DOHH2 (cell line): ENCODE data around the gene EFNA3.
A peak's percentile ranks its signal among the peaks of the same experiment; 100 is the strongest.

Experiments
- H3F3A ChIP-seq: fragments of 200-600 bp; sonication (generic), shearing (Covaris generic); 2 replicates; pipeline ENCODE4 v1.6.0; 2016; ENCODE audit warnings: antibody characterized with exemption, mild to moderate bottlenecking; ENCODE audit not compliant: control insufficient read depth, insufficient read depth
- H3K27ac ChIP-seq: fragments of 200-600 bp; sonication (generic); 2 replicates; pipeline ENCODE4 v1.5.1; 2014; ENCODE audit warnings: low read depth, mild to moderate bottlenecking, low read length, moderate library complexity
- H3K27me3 ChIP-seq: fragments of 200-600 bp; sonication (generic); 2 replicates; pipeline ENCODE4 v1.6.1; 2014; ENCODE audit warnings: mild to moderate bottlenecking, low read length, mixed read lengths; ENCODE audit not compliant: control insufficient read depth
- H3K36me3 ChIP-seq: fragments of 200-600 bp; sonication (generic); 2 replicates; pipeline ENCODE4 v1.6.1; 2014; ENCODE audit warnings: mild to moderate bottlenecking, low read length, moderate library complexity, mixed read lengths; ENCODE audit not compliant: control insufficient read depth
- H3K4me1 ChIP-seq: fragments of 200-600 bp; sonication (generic); 2 replicates; pipeline ENCODE4 v1.6.1; 2014; ENCODE audit warnings: mild to moderate bottlenecking, low read length, mixed read lengths; ENCODE audit not compliant: control insufficient read depth
- H3K4me2 ChIP-seq: fragments of 200-600 bp; sonication (generic); 2 replicates; pipeline ENCODE4 v1.6.0; 2014; ENCODE audit warnings: mild to moderate bottlenecking, low read length, moderate library complexity
- H3K4me3 ChIP-seq: fragments of 200-600 bp; sonication (generic); 2 replicates; pipeline ENCODE4 v1.5.1; 2014; ENCODE audit warnings: mild to moderate bottlenecking, low read length, mixed read lengths
- H3K79me2 ChIP-seq: fragments of 200-600 bp; sonication (generic); 2 replicates; pipeline ENCODE4 v1.6.1; 2014; ENCODE audit warnings: mild to moderate bottlenecking, low read length, mixed read lengths; ENCODE audit not compliant: control insufficient read depth
- H3K9me2 ChIP-seq: fragments of 200-600 bp; sonication (generic); replicated peaks from 2 replicates; pipeline ENCODE4 v1.6.1; 2014; ENCODE audit warnings: mild to moderate bottlenecking, low read length, mixed read lengths; ENCODE audit not compliant: control insufficient read depth
- H3K9me3 ChIP-seq: fragments of 200-600 bp; sonication (generic); 2 replicates; pipeline ENCODE4 v1.6.1; 2014; ENCODE audit warnings: antibody characterized with exemption, low read length, mixed read lengths; ENCODE audit not compliant: control insufficient read depth, insufficient read depth
- H4K20me1 ChIP-seq: fragments of 200-600 bp; sonication (generic); 2 replicates; pipeline ENCODE4 v1.6.0; 2014; ENCODE audit warnings: low read depth, mild to moderate bottlenecking, antibody characterized with exemption, low read length, moderate library complexity; ENCODE audit not compliant: control insufficient read depth, insufficient read depth
- EZH2phosphoT487 ChIP-seq: fragments of 200-600 bp; sonication (generic); IDR thresholded peaks from 2 replicates; pipeline ENCODE4 v1.6.1; 2017; ENCODE audit warnings: borderline replicate concordance, mild to moderate bottlenecking, antibody characterized with exemption, low read length, moderate library complexity, mixed read lengths
- TF ChIP-seq, protein P1 (sequence below): fragments of 200-600 bp; sonication (generic); IDR thresholded peaks from one replicate; pipeline ENCODE4 v1.5.1; 2014; ENCODE audit warnings: antibody characterized with exemption, mild to moderate bottlenecking, low read depth, low read length; ENCODE audit not compliant: poor library complexity, severe bottlenecking

EFNA3 gene

DNA sequence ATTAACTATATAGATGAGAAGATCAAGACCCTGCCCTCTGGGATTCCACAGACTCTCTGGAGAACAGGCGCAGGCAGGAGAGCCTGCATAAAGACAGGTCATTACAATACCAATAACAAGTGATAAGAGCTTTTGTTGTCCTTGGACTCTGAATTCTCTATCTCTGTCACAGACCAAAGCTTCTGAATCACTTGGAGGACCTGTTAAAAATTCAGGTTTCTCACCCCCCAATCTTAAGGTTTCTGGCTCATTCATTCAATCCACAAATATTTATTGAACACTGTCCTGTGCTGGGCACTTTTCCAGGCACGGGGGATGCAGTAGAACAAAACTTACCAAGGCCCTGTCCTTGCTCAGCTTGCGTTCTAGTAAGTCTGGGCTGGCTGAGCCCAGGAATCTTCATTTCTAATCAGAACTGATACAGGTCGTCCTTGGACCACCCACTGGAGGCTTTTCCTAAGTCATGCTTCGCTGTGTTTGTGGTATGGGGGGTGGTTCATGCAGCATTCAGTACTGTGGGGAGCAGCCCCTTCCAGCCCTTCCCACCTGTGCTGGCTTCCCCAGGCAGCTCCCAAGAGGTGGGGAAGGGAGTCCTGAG, 13.7 kb upstream of the EFNA3 start:
- H3K4me1 ChIP-seq: peaks cover 53% of the 10 kb centered on the region
- peak overlapping the region; percentile 95 for H3K4me3 ChIP-seq
- H3K27ac ChIP-seq: no peak overlapping the region
- H3K79me2 ChIP-seq: peaks cover 19% of the 10 kb centered on the region
- peaks cover 36% of the 10 kb centered on the region for H3K36me3 ChIP-seq
- TF ChIP-seq EZH2phosphoT487: no peak
- TF ChIP-seq, protein P1, sequence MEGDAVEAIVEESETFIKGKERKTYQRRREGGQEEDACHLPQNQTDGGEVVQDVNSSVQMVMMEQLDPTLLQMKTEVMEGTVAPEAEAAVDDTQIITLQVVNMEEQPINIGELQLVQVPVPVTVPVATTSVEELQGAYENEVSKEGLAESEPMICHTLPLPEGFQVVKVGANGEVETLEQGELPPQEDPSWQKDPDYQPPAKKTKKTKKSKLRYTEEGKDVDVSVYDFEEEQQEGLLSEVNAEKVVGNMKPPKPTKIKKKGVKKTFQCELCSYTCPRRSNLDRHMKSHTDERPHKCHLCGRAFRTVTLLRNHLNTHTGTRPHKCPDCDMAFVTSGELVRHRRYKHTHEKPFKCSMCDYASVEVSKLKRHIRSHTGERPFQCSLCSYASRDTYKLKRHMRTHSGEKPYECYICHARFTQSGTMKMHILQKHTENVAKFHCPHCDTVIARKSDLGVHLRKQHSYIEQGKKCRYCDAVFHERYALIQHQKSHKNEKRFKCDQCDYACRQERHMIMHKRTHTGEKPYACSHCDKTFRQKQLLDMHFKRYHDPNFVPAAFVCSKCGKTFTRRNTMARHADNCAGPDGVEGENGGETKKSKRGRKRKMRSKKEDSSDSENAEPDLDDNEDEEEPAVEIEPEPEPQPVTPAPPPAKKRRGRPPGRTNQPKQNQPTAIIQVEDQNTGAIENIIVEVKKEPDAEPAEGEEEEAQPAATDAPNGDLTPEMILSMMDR: no peak
- peaks cover 4% of the 10 kb centered on the region; the same call in 1 of the 2 replicates for H3F3A ChIP-seq
- no peaks in the 10 kb centered on the region for H3K9me3 ChIP-seq
- no peaks in the 10 kb centered on the region for H3K27me3 ChIP-seq
- H4K20me1 ChIP-seq: peaks cover 10% of the 10 kb centered on the region; the same call in 1 of the 2 replicates
- H3K9me2 ChIP-seq: no peaks in the 10 kb centered on the region
- peak overlapping the region; percentile 95 for H3K4me2 ChIP-seq

GRCh38 chr1:155066777-155067176, 11.9 kb upstream of the EFNA3 start:
- Histone ChIP-seq H3K9me2 (no peaks in the 10 kb centered on the region), H3K79me2 (peaks cover 19% of the 10 kb centered on the region), H3K4me3 (no peak overlapping the region), H3K9me3 (no peaks in the 10 kb centered on the region), H3K36me3 (peaks cover 39% of the 10 kb centered on the region), H3K27ac (no peak overlapping the region), H3F3A (peaks cover 10% of the 10 kb centered on the region), H3K4me2 (peak overlapping the region; percentile 38; the same call in 1 of the 2 replicates), H3K27me3 (no peaks in the 10 kb centered on the region), H3K4me1 (peaks cover 65% of the 10 kb centered on the region), H4K20me1 (0 out of 2 replicates have a peak, but pooled peaks cover 3% of the 10 kb centered on the region)
- no peak for TF ChIP-seq EZH2phosphoT487
- TF ChIP-seq, protein P1: no peak

DNA sequence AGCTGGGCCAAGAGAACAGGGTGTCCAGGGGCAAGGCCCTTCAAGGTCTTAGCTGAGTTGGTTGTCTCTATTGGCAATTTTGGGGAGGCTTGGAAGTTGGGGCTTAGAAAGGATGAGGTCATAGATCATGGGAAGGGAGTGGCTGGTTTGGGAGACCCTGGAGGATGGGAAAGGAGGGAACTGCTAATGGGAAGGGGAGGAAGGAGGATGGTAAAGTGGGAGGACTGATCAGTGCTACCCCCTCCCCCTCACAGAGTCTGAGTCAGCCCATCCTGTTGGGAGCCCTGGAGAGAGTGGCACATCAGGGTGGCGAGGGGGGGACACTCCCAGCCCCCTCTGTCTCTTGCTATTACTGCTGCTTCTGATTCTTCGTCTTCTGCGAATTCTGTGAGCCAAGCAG, 10.0 kb upstream of the EFNA3 start:
- no peaks in the 10 kb centered on the region for H3K9me3 ChIP-seq
- peaks cover 21% of the 10 kb centered on the region for H3F3A ChIP-seq
- H3K9me2 ChIP-seq: no peaks in the 10 kb centered on the region
- 0 out of 2 replicates have a peak, but pooled peaks cover 3% of the 10 kb centered on the region for H4K20me1 ChIP-seq
- TF ChIP-seq, protein P1: no peak
- TF ChIP-seq EZH2phosphoT487: no peak
- no peak overlapping the region for H3K27ac ChIP-seq
- H3K4me1 ChIP-seq: peaks cover 66% of the 10 kb centered on the region
- H3K79me2 ChIP-seq: peaks cover 19% of the 10 kb centered on the region
- H3K36me3 ChIP-seq: peaks cover 39% of the 10 kb centered on the region
- no peaks in the 10 kb centered on the region for H3K27me3 ChIP-seq
- no peak overlapping the region for H3K4me3 ChIP-seq
- no peak overlapping the region for H3K4me2 ChIP-seq
